PC-9 (cell line): ENCODE results near the gene SAMM50.

Experiments used
- EZH2 ChIP-seq: fragments of 200-600 bp; sonication (generic); IDR thresholded peaks from 2 replicates; pipeline ENCODE4 v1.8.0; 2017; ENCODE audit warnings: antibody characterized with exemption, low read depth
- TF ChIP-seq, protein P1 (sequence below): fragments of 200-600 bp; sonication (generic); conservative IDR thresholded peaks from 2 replicates; pipeline ENCODE4 v1.6.1; 2017; ENCODE audit warnings: mixed run types, antibody characterized with exemption, mild to moderate bottlenecking, moderate library complexity

DNA sequence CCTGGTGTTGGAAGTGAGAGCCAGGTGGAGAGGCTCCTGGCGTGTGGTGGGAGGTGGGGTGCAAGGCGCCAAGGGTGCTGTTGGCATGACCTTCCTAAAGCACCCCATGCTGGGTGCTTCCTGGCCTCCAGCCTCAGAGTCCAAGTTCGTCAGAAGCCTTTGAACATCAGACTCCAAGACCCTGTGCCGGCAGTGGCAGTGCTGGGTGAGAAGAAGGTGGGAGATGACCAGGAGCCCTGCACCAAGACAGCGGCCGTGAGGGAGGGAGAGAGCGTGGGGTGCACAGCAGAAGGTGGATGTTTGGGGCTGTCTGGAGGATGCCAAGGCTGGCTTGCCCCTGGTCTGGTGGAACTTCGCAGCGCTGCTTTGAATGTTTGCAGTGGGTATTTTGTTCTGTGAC, 39.2 kb downstream of the SAMM50 start:
- TF ChIP-seq, protein P1, sequence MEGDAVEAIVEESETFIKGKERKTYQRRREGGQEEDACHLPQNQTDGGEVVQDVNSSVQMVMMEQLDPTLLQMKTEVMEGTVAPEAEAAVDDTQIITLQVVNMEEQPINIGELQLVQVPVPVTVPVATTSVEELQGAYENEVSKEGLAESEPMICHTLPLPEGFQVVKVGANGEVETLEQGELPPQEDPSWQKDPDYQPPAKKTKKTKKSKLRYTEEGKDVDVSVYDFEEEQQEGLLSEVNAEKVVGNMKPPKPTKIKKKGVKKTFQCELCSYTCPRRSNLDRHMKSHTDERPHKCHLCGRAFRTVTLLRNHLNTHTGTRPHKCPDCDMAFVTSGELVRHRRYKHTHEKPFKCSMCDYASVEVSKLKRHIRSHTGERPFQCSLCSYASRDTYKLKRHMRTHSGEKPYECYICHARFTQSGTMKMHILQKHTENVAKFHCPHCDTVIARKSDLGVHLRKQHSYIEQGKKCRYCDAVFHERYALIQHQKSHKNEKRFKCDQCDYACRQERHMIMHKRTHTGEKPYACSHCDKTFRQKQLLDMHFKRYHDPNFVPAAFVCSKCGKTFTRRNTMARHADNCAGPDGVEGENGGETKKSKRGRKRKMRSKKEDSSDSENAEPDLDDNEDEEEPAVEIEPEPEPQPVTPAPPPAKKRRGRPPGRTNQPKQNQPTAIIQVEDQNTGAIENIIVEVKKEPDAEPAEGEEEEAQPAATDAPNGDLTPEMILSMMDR = no peak
- TF ChIP-seq EZH2 = no peak
